Measurements from ENCODE around the gene DSE. TPM values are rescaled to one million over a fixed set of nuclear protein-coding genes. Genes with fewer than 3 reads are reported as not detected.

DSE gene
- total and polyA plus RNA-seq, 2 donors (not counting 1 experiment from before 2014, with no cell fraction given): 8.3 to 8.6 TPM

DNA sequence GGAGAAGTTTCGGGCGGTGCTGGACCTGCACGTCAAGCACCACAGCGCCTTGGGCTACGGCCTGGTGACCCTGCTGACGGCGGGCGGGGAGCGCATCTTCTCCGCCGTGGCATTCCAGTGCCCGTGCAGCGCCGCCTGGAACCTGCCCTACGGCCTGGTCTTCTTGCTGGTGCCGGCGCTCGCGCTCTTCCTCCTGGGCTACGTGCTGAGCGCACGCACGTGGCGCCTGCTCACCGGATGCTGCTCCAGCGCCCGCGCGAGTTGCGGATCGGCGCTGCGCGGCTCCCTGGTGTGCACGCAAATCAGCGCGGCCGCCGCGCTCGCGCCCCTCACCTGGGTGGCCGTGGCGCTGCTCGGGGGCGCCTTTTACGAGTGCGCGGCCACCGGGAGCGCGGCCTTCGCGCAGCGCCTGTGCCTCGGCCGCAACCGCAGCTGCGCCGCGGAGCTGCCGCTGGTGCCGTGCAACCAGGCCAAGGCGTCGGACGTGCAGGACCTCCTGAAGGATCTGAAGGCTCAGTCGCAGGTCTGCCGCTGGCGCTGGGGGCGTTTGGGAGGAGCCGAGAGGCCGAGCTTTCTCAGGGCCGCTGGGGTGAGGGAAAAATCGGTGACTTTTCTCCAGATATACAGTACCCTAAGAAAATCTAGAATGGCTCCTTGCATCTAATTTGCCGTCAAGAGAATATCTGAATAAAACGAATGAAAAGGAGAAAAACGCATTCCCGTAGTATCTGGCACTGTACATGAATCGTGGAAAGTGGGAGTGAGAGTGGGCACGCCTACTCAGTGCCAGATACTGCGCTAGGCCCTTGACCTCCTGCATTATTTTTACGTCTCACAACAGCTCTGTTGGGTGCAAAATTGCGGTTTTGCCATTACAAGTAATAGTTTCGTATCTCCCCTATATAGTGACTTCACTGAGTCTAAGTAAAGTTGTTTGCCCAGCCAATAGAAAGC is 91.5 kb downstream of the DSE start:
- Mint-ChIP-seq H3K4me3 (peak overlapping the region; percentile 93), H3K9me3 (ENCODE audit: insufficient read depth) (no peaks in the 10 kb centered on the region), H3K27me3 (no peaks in the 10 kb centered on the region), H3K27ac (peak overlapping the region; percentile 96), H3K4me1 (peaks cover 54% of the 10 kb centered on the region)
- under 1% methylated on average over 72 of the region's 84 CpGs for WGBS (ENCODE audit: insufficient coverage)
- H3K27ac ChIP-seq (ENCODE audit: low read length in 2 of 2): peak overlapping the region; percentile 86 to 91
- peak overlapping the region; percentile 93 for H2AFZ ChIP-seq (ENCODE audit: insufficient read depth, low read depth, low read length, poor library complexity, severe bottlenecking)
- H3K79me2 ChIP-seq (ENCODE audit: control insufficient read depth, insufficient read depth, low read length): peaks cover 11% of the 10 kb centered on the region
- H3K36me3 ChIP-seq (replicated peaks in 1 of 2; ENCODE audit: control extremely low read depth in 1 of 2, control insufficient read depth in 1 of 2, extremely low read depth in 1 of 2, insufficient read depth in 2 of 2, low read length in 1 of 2): no peaks in the 10 kb centered on the region
- H3K4me2 ChIP-seq (replicated peaks; ENCODE audit: low read depth, low read length, poor library complexity, severe bottlenecking): peak overlapping the region; percentile 94
- no peaks in the 10 kb centered on the region for H4K20me1 ChIP-seq (ENCODE audit: control insufficient read depth, insufficient read depth, low read length, poor library complexity, severe bottlenecking)
- no peaks in the 10 kb centered on the region for H3K27me3 ChIP-seq (replicated peaks in 1 of 4; ENCODE audit: control extremely low read depth in 1 of 4, control insufficient read depth in 3 of 4, insufficient read depth in 4 of 4, low read length in 3 of 4)
- ATAC-seq (ENCODE audit: low read depth) (peak; percentile 76), DNase-seq (peak; percentile 86)
- TF ChIP-seq EZH2 (IDR thresholded peaks at IDR 0.05; ENCODE audit: borderline replicate concordance, insufficient read depth, low read depth, low read length, poor library complexity, severe bottlenecking): no peak
- TF ChIP-seq, protein P1, sequence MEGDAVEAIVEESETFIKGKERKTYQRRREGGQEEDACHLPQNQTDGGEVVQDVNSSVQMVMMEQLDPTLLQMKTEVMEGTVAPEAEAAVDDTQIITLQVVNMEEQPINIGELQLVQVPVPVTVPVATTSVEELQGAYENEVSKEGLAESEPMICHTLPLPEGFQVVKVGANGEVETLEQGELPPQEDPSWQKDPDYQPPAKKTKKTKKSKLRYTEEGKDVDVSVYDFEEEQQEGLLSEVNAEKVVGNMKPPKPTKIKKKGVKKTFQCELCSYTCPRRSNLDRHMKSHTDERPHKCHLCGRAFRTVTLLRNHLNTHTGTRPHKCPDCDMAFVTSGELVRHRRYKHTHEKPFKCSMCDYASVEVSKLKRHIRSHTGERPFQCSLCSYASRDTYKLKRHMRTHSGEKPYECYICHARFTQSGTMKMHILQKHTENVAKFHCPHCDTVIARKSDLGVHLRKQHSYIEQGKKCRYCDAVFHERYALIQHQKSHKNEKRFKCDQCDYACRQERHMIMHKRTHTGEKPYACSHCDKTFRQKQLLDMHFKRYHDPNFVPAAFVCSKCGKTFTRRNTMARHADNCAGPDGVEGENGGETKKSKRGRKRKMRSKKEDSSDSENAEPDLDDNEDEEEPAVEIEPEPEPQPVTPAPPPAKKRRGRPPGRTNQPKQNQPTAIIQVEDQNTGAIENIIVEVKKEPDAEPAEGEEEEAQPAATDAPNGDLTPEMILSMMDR (IDR thresholded peaks at IDR 0.05): no peak
- intact Hi-C loops (cut with micrococcal nuclease): loop anchor here (1.0 to 10.0 kb wide), 7 partner anchors 11 to 357 kb away; partner anchors contain the start of genes DSE, KPNA5, NT5DC1 and ZUP1
- peak overlapping the region; percentile 30 to 91 (median 71) for H3K4me3 ChIP-seq (ENCODE audit: control extremely low read depth in 1 of 5, extremely low read depth in 1 of 5, insufficient read depth in 1 of 5, low read depth in 2 of 5, low read length in 4 of 5)
- CTCF ChIA-PET: interaction anchor here (0.7 to 3.1 kb wide), 4 partner anchors 16 to 175 kb away, joined by 3 to 9 read pairs (median 3); no protein-coding TSS in a partner anchor
- H3K9ac ChIP-seq (ENCODE audit: low read length): peak overlapping the region; percentile 76
- H3K9me3 ChIP-seq (ENCODE audit: control extremely low read depth in 1 of 3, control insufficient read depth in 2 of 3, insufficient read depth in 1 of 3, low read length in 2 of 3): no peaks in the 10 kb centered on the region
- POLR2A ChIA-PET: interaction anchor here (1.5 kb wide), 1 partner anchor 52 kb away, joined by 5 read pairs; no protein-coding TSS in a partner anchor
- peaks cover 49 to 50% of the 10 kb centered on the region in 2 donors for H3K4me1 ChIP-seq (ENCODE audit: control insufficient read depth in 2 of 2, insufficient read depth in 2 of 2, low read length in 2 of 2)
